GM21423 (cell line): ENCODE measurements around the gene BBS1.

Experiments used
- ATAC-seq: cut with Tn5 transposase; IDR thresholded peaks from one replicate; pipeline ENCODE4 v1.9.1; 2021; ENCODE audit warnings: mild to moderate bottlenecking, moderate library complexity; ENCODE audit not compliant: unreplicated experiment

BBS1 gene

DNA sequence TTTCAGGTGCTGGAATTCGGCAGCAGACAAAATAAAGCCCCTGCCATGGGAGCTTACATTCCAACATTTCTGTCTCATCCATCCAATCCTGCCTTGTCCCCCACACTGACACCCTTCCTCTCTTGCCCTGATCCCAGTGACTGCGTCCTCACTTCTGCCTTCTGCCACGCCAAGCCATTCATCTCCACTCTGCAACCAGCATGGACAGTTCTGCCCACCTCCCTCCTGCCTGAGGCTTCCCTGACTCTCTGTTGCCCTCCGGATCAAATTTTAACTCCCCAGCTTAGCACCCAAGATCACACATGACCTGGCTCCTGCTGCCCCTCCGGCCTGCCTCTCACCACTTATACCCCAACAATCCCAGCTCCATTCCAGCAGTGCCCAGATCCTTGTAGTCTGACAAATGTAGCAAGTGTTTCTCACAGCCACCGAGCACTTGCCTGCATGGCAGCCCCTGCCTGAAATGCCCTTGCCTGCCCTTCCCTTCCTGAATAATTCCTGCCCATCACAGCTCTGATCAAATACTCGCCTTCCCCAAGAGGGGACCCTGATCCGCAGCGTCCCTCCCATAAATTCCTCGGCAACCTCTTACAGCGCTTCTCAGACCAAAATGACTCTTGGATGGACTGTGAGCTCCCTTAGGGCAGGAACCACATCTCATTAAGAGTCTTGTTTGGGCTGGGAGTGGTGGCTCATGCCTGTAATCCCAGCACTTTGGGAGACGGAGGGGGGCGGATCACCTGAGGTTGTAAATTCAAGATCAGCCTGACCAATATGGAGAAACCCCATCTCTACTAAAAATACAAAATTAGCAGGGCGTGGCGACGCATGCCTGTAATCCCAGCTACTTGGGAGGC, 38.6 kb downstream of the BBS1 start:
- ATAC-seq = no peak

DNA sequence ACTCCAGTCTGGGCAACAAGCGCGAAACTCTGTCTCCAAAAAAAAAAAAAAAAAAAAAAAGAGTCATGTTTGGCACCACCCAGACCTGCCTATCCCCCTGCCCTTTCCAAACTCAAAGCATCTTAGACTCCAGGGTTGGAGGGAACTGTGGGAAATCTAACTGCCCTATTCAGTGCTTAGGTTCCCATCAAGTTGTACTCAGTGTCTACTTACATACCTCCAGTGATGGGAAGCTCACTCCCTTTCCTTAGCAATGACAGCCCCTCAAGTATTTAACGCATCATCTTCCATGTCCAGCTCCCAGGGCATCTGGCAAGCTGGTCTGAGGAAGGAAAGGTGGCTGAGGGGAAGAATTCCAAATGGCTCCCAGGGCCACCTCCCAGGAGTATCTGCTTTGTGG, 39.3 kb downstream of the BBS1 start:
- ATAC-seq = no peak

GRCh38 chr11:66550887-66551286, 40.5 kb downstream of the BBS1 start:
- ATAC-seq = no peak

- no peak for ATAC-seq
Observed at GRCh38 chr11:66554602-66555001, 44.2 kb downstream of the BBS1 start.

DNA sequence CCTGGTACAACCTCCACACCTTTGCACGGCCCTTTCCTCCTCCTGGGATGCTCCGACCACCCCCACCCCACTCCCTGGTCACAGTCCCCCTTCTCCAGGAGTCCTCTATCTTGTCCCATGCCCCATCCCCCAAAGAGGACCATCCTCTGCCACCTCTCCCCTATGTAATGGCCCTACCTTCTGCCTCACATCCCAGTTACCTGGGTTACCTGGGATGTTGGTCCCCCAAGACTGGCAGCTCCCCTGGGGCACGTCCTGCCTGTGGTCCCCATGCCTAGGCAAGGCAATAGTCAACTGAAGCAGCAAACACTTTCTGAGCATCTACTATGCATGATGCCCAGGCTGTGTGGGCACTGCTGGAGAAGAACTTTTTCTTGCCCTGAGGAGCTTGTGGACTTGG, 45.0 kb downstream of the BBS1 start:
- ATAC-seq = no peak

- no peak for ATAC-seq
Observed at GRCh38 chr11:66556086-66556485, 45.7 kb downstream of the BBS1 start.

GRCh38 chr11:66557733-66558326, 47.4 kb downstream of the BBS1 start:
- no peak for ATAC-seq

- ATAC-seq = no peak
Observed at GRCh38 chr11:66559142-66559865, 48.9 kb downstream of the BBS1 start.

GRCh38 chr11:66559866-66560676, 49.6 kb downstream of the BBS1 start:
- ATAC-seq = no peak

DNA sequence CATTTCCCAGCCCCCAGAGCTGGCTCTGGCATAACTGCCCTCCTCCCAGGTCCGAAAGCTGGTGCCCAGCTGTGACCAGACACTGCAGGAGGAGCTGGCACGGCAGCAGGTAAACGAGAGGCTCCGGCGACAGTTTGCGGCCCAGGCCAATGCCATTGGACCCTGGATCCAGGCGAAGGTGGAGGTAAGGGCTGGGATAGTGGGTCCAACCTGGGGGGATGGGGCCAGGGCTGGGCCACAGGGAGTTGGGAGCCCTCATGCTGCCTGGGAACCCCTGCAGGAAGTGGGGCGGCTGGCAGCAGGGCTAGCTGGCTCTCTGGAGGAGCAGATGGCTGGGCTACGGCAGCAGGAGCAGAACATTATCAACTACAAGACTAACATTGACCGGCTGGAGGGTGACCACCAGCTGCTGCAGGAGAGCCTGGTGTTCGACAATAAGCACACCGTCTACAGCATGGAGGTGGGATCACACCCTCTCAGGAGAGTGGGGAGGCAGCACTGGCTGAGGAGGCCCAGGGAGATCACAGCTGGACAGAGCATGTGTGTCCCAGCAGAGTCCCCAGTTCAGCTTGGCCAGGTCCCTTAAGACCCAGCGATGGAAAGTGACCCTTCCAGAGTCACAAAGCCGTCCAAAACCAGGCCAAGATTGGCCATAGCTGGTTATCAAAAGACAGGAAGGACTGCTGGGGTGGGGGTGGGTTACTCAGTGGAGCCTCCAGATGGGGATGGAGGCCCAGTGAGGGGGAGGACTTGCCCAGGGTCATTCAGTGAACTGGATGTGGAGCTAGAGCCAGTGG, 50.9 kb downstream of the BBS1 start:
- no peak for ATAC-seq

DNA sequence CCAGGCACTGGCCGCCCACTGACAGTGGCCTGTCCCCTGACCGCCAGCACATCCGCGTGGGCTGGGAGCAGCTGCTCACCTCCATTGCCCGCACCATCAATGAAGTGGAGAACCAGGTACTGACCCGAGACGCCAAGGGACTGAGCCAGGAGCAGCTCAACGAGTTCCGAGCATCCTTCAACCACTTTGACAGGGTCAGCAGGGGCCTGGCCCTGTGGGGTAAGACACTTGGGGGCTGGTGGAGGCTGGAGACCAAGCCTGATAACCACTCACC, 51.5 kb downstream of the BBS1 start:
- no peak for ATAC-seq

DNA sequence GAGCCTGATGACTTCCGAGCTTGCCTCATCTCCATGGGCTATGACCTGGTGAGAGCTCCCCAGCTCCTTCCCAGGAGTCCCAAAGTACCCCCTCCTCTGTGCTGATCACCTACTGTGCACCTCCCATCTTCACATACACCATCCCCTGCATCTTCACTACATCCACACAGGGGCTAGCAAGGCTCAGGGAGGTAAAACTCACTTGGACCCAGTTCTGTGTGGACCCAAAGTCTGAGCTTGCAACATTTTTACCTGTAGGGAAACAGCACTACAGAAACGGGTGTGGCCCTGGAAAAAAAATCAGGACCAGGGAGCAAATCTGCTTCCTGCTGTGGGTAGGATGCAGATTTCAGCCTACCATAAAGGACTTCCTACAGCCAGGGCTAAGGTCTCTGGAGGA, 51.8 kb downstream of the BBS1 start:
- ATAC-seq = no peak

GRCh38 chr11:66562907-66563583, 52.6 kb downstream of the BBS1 start:
- ATAC-seq = no peak

GRCh38 chr11:66563832-66564231, 53.4 kb downstream of the BBS1 start:
- ATAC-seq = no peak

DNA sequence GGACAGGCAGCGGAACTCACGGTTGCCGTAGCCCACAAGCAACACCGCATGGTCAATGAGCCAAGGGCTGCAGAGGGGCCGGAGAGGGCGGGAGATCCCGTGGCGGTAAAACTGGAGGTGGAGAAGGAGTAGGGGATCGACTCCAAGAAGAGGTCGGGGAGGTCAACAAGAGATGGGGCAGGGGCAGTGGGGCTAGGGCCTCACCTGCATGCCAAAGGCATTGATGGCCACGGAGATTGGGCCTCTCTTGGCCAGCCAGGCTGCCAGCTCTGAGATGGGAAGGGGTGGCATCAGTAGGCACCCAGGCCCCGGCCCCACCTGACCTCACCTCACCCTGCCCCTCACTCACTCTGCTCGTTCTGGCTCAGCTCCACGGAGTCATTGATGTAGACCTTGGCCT, 54.1 kb downstream of the BBS1 start:
- no peak for ATAC-seq

DNA sequence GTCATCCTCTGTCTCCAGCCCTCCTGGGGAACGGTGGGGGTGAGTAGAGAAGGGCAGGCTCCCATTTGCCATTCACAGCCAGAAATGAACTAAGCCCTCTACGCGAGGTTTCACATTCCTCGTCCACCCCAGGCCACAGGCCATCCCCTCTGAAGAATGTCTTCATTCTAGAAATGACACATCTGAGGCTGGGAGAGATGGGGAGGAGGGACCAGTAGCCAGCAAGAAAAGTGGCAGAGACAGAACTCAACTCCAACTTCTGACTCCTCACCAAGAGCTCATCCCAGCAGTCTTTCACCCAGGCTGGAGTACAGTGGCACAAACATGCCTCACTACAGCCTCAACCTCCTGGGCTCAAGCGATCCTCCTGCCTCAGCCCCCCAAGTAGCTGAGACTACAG, 54.5 kb downstream of the BBS1 start:
- ATAC-seq = no peak

- no peak for ATAC-seq
Observed at GRCh38 chr11:66566221-66566620, 55.8 kb downstream of the BBS1 start.

DNA sequence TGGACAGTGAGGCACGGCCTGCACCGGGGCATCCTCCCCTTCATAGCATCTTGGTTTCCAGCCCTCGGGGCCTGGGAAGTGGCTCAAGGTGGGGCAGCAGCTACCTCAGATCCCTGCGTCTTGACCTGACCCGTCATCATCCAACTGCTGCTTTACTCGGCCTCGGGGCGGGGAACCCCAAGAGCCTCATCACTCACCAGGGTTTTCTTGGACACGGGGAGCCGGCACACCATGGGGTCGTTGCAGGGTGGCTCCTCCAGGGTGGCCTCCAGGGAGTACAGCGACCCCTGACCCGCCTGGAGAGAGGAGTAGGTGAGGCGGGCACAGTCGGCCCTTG, 57.3 kb downstream of the BBS1 start:
- ATAC-seq = no peak

GRCh38 chr11:66568124-66568916, 57.9 kb downstream of the BBS1 start, which contains the start of gene CTSF:
Gene CTSF, minus strand, starts transcription at chr11:66568606. Its CDS starts 120 bp downstream, at chr11:66568486.
- ATAC-seq = no peak
